Activated effector memory CD4-positive, alpha-beta T cell treated with anti-CD3 and anti-CD28 coated beads, Interleukin-2, amount 50 U/mL, for 16 hours (primary cell): Measurements from ENCODE around the gene BTRC.

Experiments
- DNase-seq: peaks from one replicate; pipeline ENCODE4 v3.0.0-alpha.2; 2020

Gene BTRC

GRCh38 chr10:101446947-101447346 lies 93.0 kb downstream of the BTRC start:
- no peak for DNase-seq

- no peak for DNase-seq
These were observed 93.5 kb downstream of the BTRC start for GRCh38 chr10:101447477-101447876.

GRCh38 chr10:101450277-101451080 lies 96.5 kb downstream of the BTRC start:
- DNase-seq = no peak

GRCh38 chr10:101451261-101451660 lies 97.3 kb downstream of the BTRC start:
- no peak for DNase-seq

GRCh38 chr10:101451667-101452069 lies 97.7 kb downstream of the BTRC start:
- DNase-seq = no peak

- no peak for DNase-seq
These were observed 98.2 kb downstream of the BTRC start for GRCh38 chr10:101452176-101452575.

GRCh38 chr10:101452593-101452992 lies 98.6 kb downstream of the BTRC start:
- DNase-seq = no peak

GRCh38 chr10:101453318-101453717 lies 99.4 kb downstream of the BTRC start:
- DNase-seq = no peak

- no peak for DNase-seq
These were observed 100.1 kb downstream of the BTRC start for GRCh38 chr10:101453791-101454718.

GRCh38 chr10:101458869-101459268 lies 104.9 kb downstream of the BTRC start:
- no peak for DNase-seq

- DNase-seq = no peak
These were observed 110.1 kb downstream of the BTRC start for GRCh38 chr10:101464082-101464481.

GRCh38 chr10:101464599-101464998 lies 110.6 kb downstream of the BTRC start:
- DNase-seq = no peak

- no peak for DNase-seq
These were observed 112.3 kb downstream of the BTRC start for GRCh38 chr10:101466016-101466912.

GRCh38 chr10:101467286-101467770 lies 113.4 kb downstream of the BTRC start:
- DNase-seq = no peak

- no peak for DNase-seq
These were observed 114.2 kb downstream of the BTRC start for GRCh38 chr10:101468159-101468558.

GRCh38 chr10:101476383-101476782 lies 122.4 kb downstream of the BTRC start:
- DNase-seq = no peak

GRCh38 chr10:101478956-101479355 lies 125.0 kb downstream of the BTRC start:
- no peak for DNase-seq

- no peak for DNase-seq
These were observed 127.3 kb downstream of the BTRC start for GRCh38 chr10:101481256-101481655.

- DNase-seq = no peak
These were observed 128.6 kb downstream of the BTRC start for GRCh38 chr10:101482568-101482967.

- no peak for DNase-seq
These were observed 130.3 kb downstream of the BTRC start for GRCh38 chr10:101484175-101484745.

GRCh38 chr10:101485207-101485606 lies 131.2 kb downstream of the BTRC start:
- DNase-seq = no peak
